ENCODE measurements around the gene MYO1H.
"Not testable (repeated sequence)": the region's sequence is repeated elsewhere in the genome, so short reads cannot be mapped to it uniquely, and the experiment has no call there.

Gene MYO1H

GRCh38 chr12:109418848-109419480 is 71.3 kb downstream of the MYO1H start:
- no peaks in the 10 kb centered on the region for H3K9me3 ChIP-seq (ENCODE audit: control insufficient read depth in 2 of 2, low read length in 2 of 2)
- no peak overlapping the region for H3K4me3 ChIP-seq (ENCODE audit: low read length in 2 of 2)
- no peaks in the 10 kb centered on the region for H3K36me3 ChIP-seq (ENCODE audit: control insufficient read depth in 2 of 2, insufficient read depth in 2 of 2, low read length in 2 of 2)
- no peak overlapping the region for H3K9ac ChIP-seq (ENCODE audit: low read length in 2 of 2)
- no peak overlapping the region for H3K27ac ChIP-seq (ENCODE audit: low read length)
- H3K27me3 ChIP-seq (ENCODE audit: control insufficient read depth in 1 of 2, insufficient read depth in 2 of 2, low read length in 2 of 2), result peaks cover 0 to 2% of the 10 kb centered on the region in 2 donors
- H3K4me1 ChIP-seq (ENCODE audit: control insufficient read depth, insufficient read depth, low read length), result no peaks in the 10 kb centered on the region

- H3K4me1 ChIP-seq (ENCODE audit: control insufficient read depth, insufficient read depth, low read length), result no peaks in the 10 kb centered on the region
- no peaks in the 10 kb centered on the region for H3K36me3 ChIP-seq (ENCODE audit: control insufficient read depth in 2 of 2, insufficient read depth in 2 of 2, low read length in 2 of 2)
- H3K4me3 ChIP-seq (ENCODE audit: low read length in 2 of 2), result no peak overlapping the region
- no peak overlapping the region for H3K9ac ChIP-seq (ENCODE audit: low read length in 2 of 2)
- no peak overlapping the region for H3K27ac ChIP-seq (ENCODE audit: low read length)
- no peaks in the 10 kb centered on the region for H3K9me3 ChIP-seq (ENCODE audit: control insufficient read depth in 2 of 2, low read length in 2 of 2)
- H3K27me3 ChIP-seq (ENCODE audit: control insufficient read depth in 1 of 2, insufficient read depth in 2 of 2, low read length in 2 of 2), result peaks cover 0 to 4% of the 10 kb centered on the region in 2 donors
These were observed 73.8 kb downstream of the MYO1H start for GRCh38 chr12:109421355-109422087.

GRCh38 chr12:109422251-109422650 is 74.6 kb downstream of the MYO1H start:
- H3K4me1 ChIP-seq (ENCODE audit: control insufficient read depth, insufficient read depth, low read length), result no peaks in the 10 kb centered on the region
- no peak overlapping the region for H3K4me3 ChIP-seq (ENCODE audit: low read length in 2 of 2)
- no peak overlapping the region for H3K27ac ChIP-seq (ENCODE audit: low read length)
- H3K36me3 ChIP-seq (ENCODE audit: control insufficient read depth in 2 of 2, insufficient read depth in 2 of 2, low read length in 2 of 2), result no peaks in the 10 kb centered on the region
- no peaks in the 10 kb centered on the region for H3K9me3 ChIP-seq (ENCODE audit: control insufficient read depth in 2 of 2, low read length in 2 of 2)
- no peak overlapping the region for H3K9ac ChIP-seq (ENCODE audit: low read length in 2 of 2)
- H3K27me3 ChIP-seq (ENCODE audit: control insufficient read depth in 1 of 2, insufficient read depth in 2 of 2, low read length in 2 of 2), result peaks cover 0 to 4% of the 10 kb centered on the region in 2 donors

GRCh38 chr12:109423392-109423791 is 75.7 kb downstream of the MYO1H start:
- H3K9ac ChIP-seq (ENCODE audit: low read length in 2 of 2), result no peak overlapping the region
- no peak overlapping the region for H3K27ac ChIP-seq (ENCODE audit: low read length)
- peaks cover 0 to 4% of the 10 kb centered on the region in 2 donors for H3K27me3 ChIP-seq (ENCODE audit: control insufficient read depth in 1 of 2, insufficient read depth in 2 of 2, low read length in 2 of 2)
- no peaks in the 10 kb centered on the region for H3K9me3 ChIP-seq (ENCODE audit: control insufficient read depth in 2 of 2, low read length in 2 of 2)
- no peaks in the 10 kb centered on the region for H3K4me1 ChIP-seq (ENCODE audit: control insufficient read depth, insufficient read depth, low read length)
- no peaks in the 10 kb centered on the region for H3K36me3 ChIP-seq (ENCODE audit: control insufficient read depth in 2 of 2, insufficient read depth in 2 of 2, low read length in 2 of 2)
- H3K4me3 ChIP-seq (ENCODE audit: low read length in 2 of 2), result no peak overlapping the region

- Histone ChIP-seq H3K36me3 (ENCODE audit: control insufficient read depth in 2 of 2, insufficient read depth in 2 of 2, low read length in 2 of 2) (no peaks in the 10 kb centered on the region), H3K9ac (ENCODE audit: low read length in 2 of 2) (peak overlapping the region; percentile 11 to 51), H3K27ac (ENCODE audit: low read length) (no peak overlapping the region), H3K4me1 (ENCODE audit: control insufficient read depth, insufficient read depth, low read length) (no peaks in the 10 kb centered on the region), H3K9me3 (ENCODE audit: control insufficient read depth in 2 of 2, low read length in 2 of 2) (no peaks in the 10 kb centered on the region), H3K4me3 (ENCODE audit: low read length in 2 of 2) (no peak overlapping the region), H3K27me3 (ENCODE audit: control insufficient read depth in 1 of 2, insufficient read depth in 2 of 2, low read length in 2 of 2) (peaks cover 0 to 4% of the 10 kb centered on the region in 2 donors)
These were observed 80.4 kb downstream of the MYO1H start for GRCh38 chr12:109428037-109428629.

GRCh38 chr12:109428804-109429203 is 81.1 kb downstream of the MYO1H start:
- not testable (repeated sequence) for H3K36me3 ChIP-seq (ENCODE audit: control insufficient read depth in 2 of 2, insufficient read depth in 2 of 2, low read length in 2 of 2); H3K4me3 ChIP-seq (ENCODE audit: low read length in 2 of 2); H3K9me3 ChIP-seq (ENCODE audit: control insufficient read depth in 2 of 2, low read length in 2 of 2); H3K27ac ChIP-seq (ENCODE audit: low read length); H3K4me1 ChIP-seq (ENCODE audit: control insufficient read depth, insufficient read depth, low read length); H3K9ac ChIP-seq (ENCODE audit: low read length in 2 of 2); H3K27me3 ChIP-seq (ENCODE audit: control insufficient read depth in 1 of 2, insufficient read depth in 2 of 2, low read length in 2 of 2)

- H3K27me3 ChIP-seq (ENCODE audit: control insufficient read depth in 1 of 2, insufficient read depth in 2 of 2, low read length in 2 of 2), result peaks cover 0 to 2% of the 10 kb centered on the region in 2 donors
These were observed 82.5 kb downstream of the MYO1H start for GRCh38 chr12:109430244-109430643.

GRCh38 chr12:109432431-109432830 is 84.7 kb downstream of the MYO1H start:
- H3K4me1 ChIP-seq (ENCODE audit: control insufficient read depth, insufficient read depth, low read length), result peaks cover 2% of the 10 kb centered on the region

More at GRCh38 chr12:109430244-109430643, 82.5 kb downstream of the MYO1H start:
- no peak overlapping the region for H3K4me3 ChIP-seq (ENCODE audit: low read length in 2 of 2)
- no peaks in the 10 kb centered on the region for H3K9me3 ChIP-seq (ENCODE audit: control insufficient read depth in 2 of 2, low read length in 2 of 2)
- H3K36me3 ChIP-seq (ENCODE audit: control insufficient read depth in 2 of 2, insufficient read depth in 2 of 2, low read length in 2 of 2), result no peaks in the 10 kb centered on the region
- H3K4me1 ChIP-seq (ENCODE audit: control insufficient read depth, insufficient read depth, low read length), result peaks cover 2% of the 10 kb centered on the region
- H3K9ac ChIP-seq (ENCODE audit: low read length in 2 of 2), result no peak overlapping the region
- H3K27ac ChIP-seq (ENCODE audit: low read length), result no peak overlapping the region

GRCh38 chr12:109432842-109433304 is 85.2 kb downstream of the MYO1H start:
- Histone ChIP-seq H3K27ac (ENCODE audit: low read length) (no peak overlapping the region), H3K36me3 (ENCODE audit: control insufficient read depth in 2 of 2, insufficient read depth in 2 of 2, low read length in 2 of 2) (peaks cover 0 to 3% of the 10 kb centered on the region in 2 donors), H3K9ac (ENCODE audit: low read length in 2 of 2) (peak overlapping the region in 1 of 2 donors; percentile 62), H3K4me3 (ENCODE audit: low read length in 2 of 2) (peak overlapping the region; percentile 11 to 35), H3K27me3 (ENCODE audit: control insufficient read depth in 1 of 2, insufficient read depth in 2 of 2, low read length in 2 of 2) (no peaks in the 10 kb centered on the region), H3K9me3 (ENCODE audit: control insufficient read depth in 2 of 2, low read length in 2 of 2) (no peaks in the 10 kb centered on the region), H3K4me1 (ENCODE audit: control insufficient read depth, insufficient read depth, low read length) (peaks cover 2% of the 10 kb centered on the region)

More at GRCh38 chr12:109432431-109432830, 84.7 kb downstream of the MYO1H start:
- H3K4me3 ChIP-seq (ENCODE audit: low read length in 2 of 2), result no peak overlapping the region
- no peaks in the 10 kb centered on the region for H3K27me3 ChIP-seq (ENCODE audit: control insufficient read depth in 1 of 2, insufficient read depth in 2 of 2, low read length in 2 of 2)
- H3K36me3 ChIP-seq (ENCODE audit: control insufficient read depth in 2 of 2, insufficient read depth in 2 of 2, low read length in 2 of 2), result peaks cover 0 to 3% of the 10 kb centered on the region in 2 donors
- H3K27ac ChIP-seq (ENCODE audit: low read length), result no peak overlapping the region
- H3K9me3 ChIP-seq (ENCODE audit: control insufficient read depth in 2 of 2, low read length in 2 of 2), result no peaks in the 10 kb centered on the region
- H3K9ac ChIP-seq (ENCODE audit: low read length in 2 of 2), result peak overlapping the region in 1 of 2 donors; percentile 62

GRCh38 chr12:109433618-109434017 is 85.9 kb downstream of the MYO1H start:
- Histone ChIP-seq H3K4me3 (ENCODE audit: low read length in 2 of 2) (no peak overlapping the region), H3K9ac (ENCODE audit: low read length in 2 of 2) (no peak overlapping the region), H3K36me3 (ENCODE audit: control insufficient read depth in 2 of 2, insufficient read depth in 2 of 2, low read length in 2 of 2) (peaks cover 0 to 3% of the 10 kb centered on the region in 2 donors), H3K4me1 (ENCODE audit: control insufficient read depth, insufficient read depth, low read length) (peaks cover 2% of the 10 kb centered on the region), H3K27ac (ENCODE audit: low read length) (no peak overlapping the region), H3K27me3 (ENCODE audit: control insufficient read depth in 1 of 2, insufficient read depth in 2 of 2, low read length in 2 of 2) (no peaks in the 10 kb centered on the region), H3K9me3 (ENCODE audit: control insufficient read depth in 2 of 2, low read length in 2 of 2) (no peaks in the 10 kb centered on the region)

Data from stomach smooth muscle (tissue), 2 donors.